Measurements from ENCODE around the gene ATP6V0A4. TPM values are rescaled to one million over a fixed set of nuclear protein-coding genes. Genes with fewer than 3 reads are reported as not detected.

ATP6V0A4 gene
- total and polyA plus RNA-seq, 2 of the 13 experiments (the other 11 are each of a cell fraction or from before 2014, with no cell fraction given): 0.24 to 0.25 TPM

GRCh38 chr7:138843632-138844580, 45.9 kb upstream of the ATP6V0A4 start:
- in situ Hi-C loops (cut with HindIII; ENCODE audit: extremely low pct_ligation_motif_present, low pct_unique_long_range_greater_than_20kb) (no loop called here), intact Hi-C loops (cut with micrococcal nuclease; ENCODE audit: unreplicated experiment) (no loop called here)
- no peak overlapping the region for H3K4me2 ChIP-seq (ENCODE audit: low read depth, low read length)
- ChIA-PET CTCF (ENCODE audit: low intra/inter-chr PET ratio, low total read pairs) (no interaction called here), POLR2A (no interaction called here)
- BruUV-seq (replicated peaks): no TSS peak
- WGBS (ENCODE audit: low lambda C conversion rate): 89% methylated on average over 14 of the region's 20 CpGs
- H3K36me3 ChIP-seq (replicated peaks in 1 of 2; ENCODE audit: control insufficient read depth in 1 of 2, insufficient read depth in 2 of 2, low read length in 2 of 2): no peaks in the 10 kb centered on the region
- DNase-seq (ENCODE audit: low spot score): no peak
- no peak overlapping the region for H3K9ac ChIP-seq (ENCODE audit: insufficient read depth, low read depth, low read length)
- H3K4me1 ChIP-seq (ENCODE audit: insufficient read depth, low read length): no peaks in the 10 kb centered on the region
- ATAC-seq: no peak
- TF ChIP-seq RBFOX2 (IDR thresholded peaks at IDR 0.05; ENCODE audit: low read depth, low read length) (no peak), ZNF547 (CRISPR knock-in tag; IDR thresholded peaks at IDR 0.05) (no peak), TCF12 (IDR thresholded peaks at IDR 0.05) (no peak), TCF12 (CRISPR knock-in tag; IDR thresholded peaks at IDR 0.05) (no peak), ZNF224 (CRISPR knock-in tag; IDR thresholded peaks at IDR 0.05) (no peak), NR0B2 (CRISPR knock-in tag; IDR thresholded peaks at IDR 0.05) (no peak)
- H3K79me2 ChIP-seq (ENCODE audit: insufficient read depth, low read length): no peaks in the 10 kb centered on the region
- H3K27me3 ChIP-seq (ENCODE audit: control insufficient read depth in 1 of 2, insufficient read depth in 2 of 2, low read length in 2 of 2): no peaks in the 10 kb centered on the region
- H2AFZ ChIP-seq (ENCODE audit: low read length): no peak overlapping the region
- H4K20me1 ChIP-seq (ENCODE audit: insufficient read depth, low read length): no peaks in the 10 kb centered on the region
- no peaks in the 10 kb centered on the region for H3K9me3 ChIP-seq (ENCODE audit: low read length)
- FAIRE-seq: no peak
- no peak overlapping the region for H3K27ac ChIP-seq (ENCODE audit: extremely low read length, insufficient read depth, low read length)
- H3K4me3 ChIP-seq (replicated peaks in 1 of 3; ENCODE audit: insufficient read depth in 1 of 3, low read depth in 2 of 3, low read length in 3 of 3): no peak overlapping the region

GRCh38 chr7:138842111-138842510, 44.1 kb upstream of the ATP6V0A4 start:
- in situ Hi-C loops (cut with HindIII; ENCODE audit: extremely low pct_ligation_motif_present, low pct_unique_long_range_greater_than_20kb): no loop called here
- Histone ChIP-seq H3K79me2 (ENCODE audit: insufficient read depth, low read length) (no peaks in the 10 kb centered on the region), H3K4me2 (ENCODE audit: low read depth, low read length) (no peak overlapping the region), H3K9ac (ENCODE audit: insufficient read depth, low read depth, low read length) (no peak overlapping the region), H2AFZ (ENCODE audit: low read length) (no peak overlapping the region), H3K4me3 (replicated peaks in 1 of 3; ENCODE audit: insufficient read depth in 1 of 3, low read depth in 2 of 3, low read length in 3 of 3) (no peak overlapping the region), H3K27ac (ENCODE audit: extremely low read length, insufficient read depth, low read length) (no peak overlapping the region), H3K36me3 (replicated peaks in 1 of 2; ENCODE audit: control insufficient read depth in 1 of 2, insufficient read depth in 2 of 2, low read length in 2 of 2) (no peaks in the 10 kb centered on the region), H3K4me1 (ENCODE audit: insufficient read depth, low read length) (no peaks in the 10 kb centered on the region), H3K27me3 (ENCODE audit: control insufficient read depth in 1 of 2, insufficient read depth in 2 of 2, low read length in 2 of 2) (no peaks in the 10 kb centered on the region), H3K9me3 (ENCODE audit: low read length) (no peaks in the 10 kb centered on the region), H4K20me1 (ENCODE audit: insufficient read depth, low read length) (no peaks in the 10 kb centered on the region)
- ATAC-seq (no peak), DNase-seq (ENCODE audit: low spot score) (no peak), FAIRE-seq (no peak)
- CTCF ChIA-PET (ENCODE audit: low intra/inter-chr PET ratio, low total read pairs): no interaction called here
- WGBS (ENCODE audit: low lambda C conversion rate): 94% methylated on average over 10 of the region's 12 CpGs
- intact Hi-C loops (cut with micrococcal nuclease; ENCODE audit: unreplicated experiment): no loop called here
- no TSS peak for BruUV-seq (replicated peaks)
- POLR2A ChIA-PET: no interaction called here
- TF ChIP-seq ZNF678 (CRISPR knock-in tag; IDR thresholded peaks at IDR 0.05): no peak
- TF ChIP-seq ZNF224 (CRISPR knock-in tag; IDR thresholded peaks at IDR 0.05): no peak
- no peak for TF ChIP-seq PHB2 (IDR thresholded peaks at IDR 0.05; ENCODE audit: partially characterized antibody)
- TF ChIP-seq RORA (CRISPR knock-in tag; IDR thresholded peaks at IDR 0.05): no peak
- TF ChIP-seq RNF2 (conservative IDR thresholded peaks at IDR 0.05; ENCODE audit: low read depth): no peak
- TF ChIP-seq ZNF367 (CRISPR knock-in tag; IDR thresholded peaks at IDR 0.05; ENCODE audit: borderline replicate concordance): no peak
- TF ChIP-seq ZNF879 (CRISPR knock-in tag; IDR thresholded peaks at IDR 0.05): no peak
- TF ChIP-seq MNT (IDR thresholded peaks at IDR 0.05): no peak
- TF ChIP-seq SNAI1 (CRISPR knock-in tag; IDR thresholded peaks at IDR 0.05; ENCODE audit: borderline replicate concordance): no peak
- no peak for TF ChIP-seq ZNF75D (CRISPR knock-in tag; IDR thresholded peaks at IDR 0.05; ENCODE audit: borderline replicate concordance)
- no peak for TF ChIP-seq CTCF (CRISPR knock-in tag; IDR thresholded peaks at IDR 0.05)

All from HepG2 (cell line).